ENCODE measurements around the gene SEMA6D.

DNA sequence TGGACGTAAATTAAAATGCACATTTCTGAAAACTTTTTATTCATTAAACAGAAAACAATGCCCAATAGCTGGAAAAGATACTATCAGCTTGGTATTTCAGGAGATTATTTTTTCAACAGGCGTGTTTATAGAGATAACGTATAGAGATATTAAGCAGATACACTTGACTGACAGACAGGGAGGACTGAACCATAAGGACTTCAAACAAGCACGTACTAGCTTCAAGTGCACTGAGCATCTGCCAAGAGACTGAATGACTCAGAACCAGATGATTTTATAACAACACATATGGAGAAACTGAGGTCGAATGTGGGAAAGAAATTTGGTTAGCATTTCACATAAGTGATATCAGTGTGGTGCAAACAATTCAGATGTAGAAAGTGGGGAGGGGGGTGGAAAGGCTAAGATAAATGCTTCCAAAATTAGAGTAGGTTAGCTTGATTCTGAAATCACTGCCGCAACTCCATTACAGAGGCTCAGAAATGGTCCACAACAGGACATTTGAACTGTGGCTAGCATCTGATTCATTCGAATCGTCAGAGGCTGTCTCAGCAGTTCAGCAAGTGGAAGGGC, 103.5 kb downstream of the SEMA6D start:
- TF ChIP-seq POLR2AphosphoS5 (IDR thresholded peaks at IDR 0.05; ENCODE audit: low read depth, low read length) (no peak), POU2F2 (IDR thresholded peaks at IDR 0.05; ENCODE audit: low read depth, low read length) (no peak)

All from GM12891 (cell line).